ENCODE data around the gene TADA3. TPM values are rescaled to one million over a fixed set of nuclear protein-coding genes. Genes with fewer than 3 reads are reported as not detected.
A peak's percentile ranks its signal among the peaks of the same experiment; 100 is the strongest.

Gene TADA3
- total RNA-seq, 4 donors from 2014 or later: 38.0 to 63.6 (median 55.7) TPM

DNA sequence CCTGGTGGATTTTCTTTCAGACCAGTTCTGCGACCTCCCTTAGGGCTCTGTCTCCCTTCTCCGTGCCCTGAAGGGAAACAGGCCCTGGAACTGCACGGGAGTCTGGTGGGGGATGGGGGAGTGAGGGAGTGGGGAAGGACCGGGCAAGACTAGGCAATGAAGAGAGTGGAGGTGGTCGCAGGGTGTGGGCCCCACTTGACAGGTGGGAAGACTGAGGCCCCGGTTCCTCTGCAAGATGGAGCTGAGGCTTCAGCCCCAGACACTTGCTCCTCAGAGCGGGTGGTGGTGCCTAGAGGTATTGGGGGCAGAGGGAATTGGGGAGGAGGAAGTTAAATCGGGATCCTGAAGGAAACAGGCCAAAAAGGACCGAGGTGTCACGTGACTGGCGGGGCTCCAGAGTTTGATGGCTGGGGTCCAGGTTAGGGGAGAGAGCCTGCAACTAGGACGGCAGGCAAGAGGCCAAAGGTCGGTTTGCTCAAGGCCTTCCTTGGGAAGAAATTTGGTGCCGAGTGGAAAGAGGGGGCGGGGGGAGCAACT, 21.9 kb downstream of the TADA3 start:
- Histone ChIP-seq H3K9me3 (no peaks in the 10 kb centered on the region), H3K27ac (peak overlapping the region; percentile 29 to 87 (median 76)), H3K27me3 (no peaks in the 10 kb centered on the region), H3K4me3 (peak overlapping the region; percentile 25 to 74 (median 56)), H3K36me3 (no peaks in the 10 kb centered on the region), H3K4me1 (peaks cover 0 to 22% (median 6%) of the 10 kb centered on the region in 4 donors)
- peak; percentile 36 to 87 (median 77) for DNase-seq
- TF ChIP-seq POLR2A (IDR thresholded peaks at IDR 0.05): no peak
- TF ChIP-seq, protein P1, sequence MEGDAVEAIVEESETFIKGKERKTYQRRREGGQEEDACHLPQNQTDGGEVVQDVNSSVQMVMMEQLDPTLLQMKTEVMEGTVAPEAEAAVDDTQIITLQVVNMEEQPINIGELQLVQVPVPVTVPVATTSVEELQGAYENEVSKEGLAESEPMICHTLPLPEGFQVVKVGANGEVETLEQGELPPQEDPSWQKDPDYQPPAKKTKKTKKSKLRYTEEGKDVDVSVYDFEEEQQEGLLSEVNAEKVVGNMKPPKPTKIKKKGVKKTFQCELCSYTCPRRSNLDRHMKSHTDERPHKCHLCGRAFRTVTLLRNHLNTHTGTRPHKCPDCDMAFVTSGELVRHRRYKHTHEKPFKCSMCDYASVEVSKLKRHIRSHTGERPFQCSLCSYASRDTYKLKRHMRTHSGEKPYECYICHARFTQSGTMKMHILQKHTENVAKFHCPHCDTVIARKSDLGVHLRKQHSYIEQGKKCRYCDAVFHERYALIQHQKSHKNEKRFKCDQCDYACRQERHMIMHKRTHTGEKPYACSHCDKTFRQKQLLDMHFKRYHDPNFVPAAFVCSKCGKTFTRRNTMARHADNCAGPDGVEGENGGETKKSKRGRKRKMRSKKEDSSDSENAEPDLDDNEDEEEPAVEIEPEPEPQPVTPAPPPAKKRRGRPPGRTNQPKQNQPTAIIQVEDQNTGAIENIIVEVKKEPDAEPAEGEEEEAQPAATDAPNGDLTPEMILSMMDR (IDR thresholded peaks at IDR 0.05): no peak

DNA sequence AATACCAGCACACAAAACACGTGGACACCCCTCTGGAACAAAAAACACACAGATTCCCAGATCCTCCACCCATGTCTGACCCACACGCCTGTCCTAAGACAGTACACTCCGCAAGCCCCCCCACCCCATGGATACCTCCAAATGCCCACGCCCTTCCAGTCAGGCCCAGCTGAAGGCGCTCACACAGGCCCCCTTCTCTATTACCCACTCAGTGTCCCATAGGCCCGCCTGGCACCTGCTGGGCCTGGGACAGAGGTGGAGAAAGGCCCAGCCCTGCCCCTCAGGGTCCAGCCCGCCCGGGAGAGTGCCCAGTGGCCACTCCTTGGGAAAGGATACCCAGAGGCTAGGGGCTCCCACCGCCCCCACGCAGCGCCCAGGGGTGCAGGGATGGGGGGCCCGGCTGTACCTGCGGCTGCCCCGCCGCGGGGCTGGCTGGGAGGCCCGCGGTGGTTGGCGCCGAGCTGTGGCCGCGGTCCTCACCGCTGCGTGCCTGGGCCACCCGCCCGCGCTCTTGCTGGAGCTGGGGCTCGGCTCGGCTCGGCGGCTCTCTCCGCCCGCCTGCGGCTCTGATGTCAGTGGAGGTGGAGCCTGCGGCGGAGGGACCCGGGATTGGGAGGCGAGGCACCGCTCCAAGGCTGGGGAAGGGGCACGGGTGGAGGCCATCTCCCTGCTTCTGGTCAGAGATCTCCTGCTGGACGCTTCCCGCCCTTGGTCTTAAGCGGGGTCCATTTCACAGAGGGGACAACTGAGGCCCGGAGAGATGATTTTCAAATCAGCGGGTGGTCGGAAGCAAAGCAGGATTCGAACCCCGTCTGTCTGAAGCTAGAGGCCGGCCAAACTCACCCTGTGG, 22.6 kb downstream of the TADA3 start, which contains the start of gene CAMK1:
CAMK1 (minus strand) TSS at position 522 of the 850 bp plus-strand sequence. CDS start 2,198 bp downstream, outside the sequence.
- H3K4me3 ChIP-seq: peak within 1 kb of the TSS; percentile 25 to 74 (median 56)
- peak; percentile 53 to 83 (median 82) for DNase-seq
- no peaks in the 10 kb centered on the region for H3K9me3 ChIP-seq
- H3K27me3 ChIP-seq: no peaks in the 10 kb centered on the region
- H3K4me1 ChIP-seq: peaks cover 0 to 22% (median 6%) of the 10 kb centered on the region in 4 donors
- H3K27ac ChIP-seq: peak within 1 kb of the TSS; percentile 29 to 87 (median 76)
- H3K36me3 ChIP-seq: no peaks in the 10 kb centered on the region
- TF ChIP-seq POLR2A (IDR thresholded peaks at IDR 0.05): peak; percentile 51 to 55
- TF ChIP-seq, protein P1 (IDR thresholded peaks at IDR 0.05): no peak

DNA sequence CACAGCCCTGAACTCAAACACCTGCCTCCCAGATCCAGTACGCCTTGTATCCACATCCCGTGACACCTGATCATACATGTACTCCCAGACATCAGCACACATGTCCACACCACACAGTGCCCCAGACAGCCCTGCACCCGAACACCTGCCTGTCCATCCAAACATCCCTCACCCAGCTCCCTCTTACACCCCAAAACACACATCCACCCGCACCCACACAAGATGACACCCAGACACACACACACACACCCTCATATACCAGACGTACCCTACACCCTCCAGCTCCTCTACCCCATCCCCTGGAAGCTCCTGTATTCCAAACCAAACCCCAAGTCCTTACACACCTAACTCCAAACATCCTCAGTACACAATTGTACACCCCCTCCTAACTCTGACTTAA, 23.3 kb downstream of the TADA3 start:
- Histone ChIP-seq H3K27me3 (no peaks in the 10 kb centered on the region), H3K9me3 (no peaks in the 10 kb centered on the region), H3K4me1 (peaks cover 0 to 22% (median 6%) of the 10 kb centered on the region in 4 donors), H3K27ac (peak overlapping the region; percentile 29 to 87 (median 76)), H3K4me3 (peak overlapping the region; percentile 25 to 74 (median 56)), H3K36me3 (no peaks in the 10 kb centered on the region)
- TF ChIP-seq, protein P1 (IDR thresholded peaks at IDR 0.05): no peak
- no peak for TF ChIP-seq POLR2A (IDR thresholded peaks at IDR 0.05)
- DNase-seq: no peak

DNA sequence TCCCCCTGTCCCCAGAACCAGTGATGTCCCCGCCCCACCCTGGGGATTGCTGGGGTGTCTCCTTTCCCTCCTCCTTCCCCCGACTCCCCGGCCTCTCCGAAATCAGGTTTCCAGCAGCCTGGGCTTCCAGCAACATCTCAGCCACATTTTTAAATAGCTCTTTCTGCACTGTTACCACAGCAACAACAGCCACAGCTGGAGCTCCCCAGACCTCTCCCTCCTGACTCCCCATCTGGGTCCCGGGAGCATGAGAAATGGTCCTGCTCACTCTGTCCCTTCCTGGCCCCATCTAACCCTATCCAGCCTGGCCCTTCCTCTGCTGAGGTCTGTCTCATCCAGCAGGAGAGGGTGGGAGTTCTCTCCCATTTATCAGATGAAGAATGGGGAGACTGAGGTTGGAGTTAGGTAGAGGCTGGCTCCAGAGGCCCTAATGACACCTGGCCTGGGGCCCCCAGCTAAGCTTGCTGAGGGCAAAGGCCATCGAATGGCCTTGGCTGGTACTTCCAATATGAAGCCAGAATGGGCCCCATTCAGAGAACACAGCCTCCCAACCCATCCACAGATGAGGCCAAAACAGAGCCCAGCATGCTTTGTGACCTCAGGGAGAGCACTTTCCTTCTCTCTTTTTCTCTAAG, 24.0 kb downstream of the TADA3 start:
- DNase-seq: no peak
- Histone ChIP-seq H3K36me3 (no peaks in the 10 kb centered on the region), H3K27ac (peak overlapping the region in 1 of 4 donors; percentile 70), H3K9me3 (no peaks in the 10 kb centered on the region), H3K27me3 (no peaks in the 10 kb centered on the region), H3K4me1 (peaks cover 0 to 22% (median 6%) of the 10 kb centered on the region in 4 donors), H3K4me3 (no peak overlapping the region)
- TF ChIP-seq POLR2A (IDR thresholded peaks at IDR 0.05): no peak
- TF ChIP-seq, protein P1 (IDR thresholded peaks at IDR 0.05): no peak

DNA sequence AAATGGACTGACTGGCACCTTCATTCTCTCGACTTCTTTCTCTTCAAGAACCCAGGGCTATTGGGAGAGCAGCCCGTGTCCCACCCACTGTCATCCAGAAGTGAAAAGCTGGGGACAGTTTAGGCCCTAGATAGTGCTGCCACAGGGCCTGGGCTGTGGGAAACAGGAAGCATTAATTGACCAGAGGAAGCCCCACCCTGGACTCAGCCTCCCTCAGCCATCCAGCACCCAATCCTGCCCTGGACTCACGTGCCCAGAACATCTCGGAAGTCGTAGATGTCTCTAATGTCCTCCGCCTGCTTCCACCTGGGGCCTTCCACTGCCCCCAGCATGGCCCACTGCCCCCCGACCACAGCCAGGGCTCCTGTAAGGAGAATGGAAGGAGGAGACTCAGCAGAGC, 24.9 kb downstream of the TADA3 start:
- DNase-seq: no peak
- H3K4me3 ChIP-seq: no peak overlapping the region
- no peaks in the 10 kb centered on the region for H3K9me3 ChIP-seq
- H3K27me3 ChIP-seq: no peaks in the 10 kb centered on the region
- H3K27ac ChIP-seq: peak overlapping the region in 1 of 4 donors; percentile 39
- H3K36me3 ChIP-seq: no peaks in the 10 kb centered on the region
- H3K4me1 ChIP-seq: peaks cover 0 to 22% (median 6%) of the 10 kb centered on the region in 4 donors
- TF ChIP-seq, protein P1 (IDR thresholded peaks at IDR 0.05): no peak
- TF ChIP-seq POLR2A (IDR thresholded peaks at IDR 0.05): no peak

All from Peyer's patch (tissue), 4 donors.